GM12875 (cell line): ENCODE measurements around the gene OSTF1.

Experiments
- H3K4me3 ChIP-seq: one replicate; pipeline ENCODE4 v1.5.1; 2011; ENCODE audit warnings: low read depth, low read length, control low read depth
- CTCF ChIP-seq: IDR thresholded peaks from 2 replicates; pipeline ENCODE4 v1.5.1; 2011; ENCODE audit warnings: low read depth, mild to moderate bottlenecking, control low read depth, inconsistent platforms, low read length, moderate library complexity, borderline replicate concordance; ENCODE audit not compliant: insufficient read depth

OSTF1 gene

GRCh38 chr9:75146229-75146628, 57.9 kb downstream of the OSTF1 start:
- TF ChIP-seq CTCF, result no peak
- no peak overlapping the region for H3K4me3 ChIP-seq

- H3K4me3 ChIP-seq, result no peak overlapping the region
- TF ChIP-seq CTCF, result no peak
Measured at GRCh38 chr9:75147638-75148037, 59.3 kb downstream of the OSTF1 start.

- H3K4me3 ChIP-seq, result no peak overlapping the region
- TF ChIP-seq CTCF, result no peak
Measured at GRCh38 chr9:75148561-75148960, 60.2 kb downstream of the OSTF1 start.

- no peak overlapping the region for H3K4me3 ChIP-seq
- TF ChIP-seq CTCF, result no peak
Measured at GRCh38 chr9:75149841-75150241, 61.5 kb downstream of the OSTF1 start.

- TF ChIP-seq CTCF, result no peak
- no peak overlapping the region for H3K4me3 ChIP-seq
Measured at GRCh38 chr9:75150512-75150911, 62.2 kb downstream of the OSTF1 start.

GRCh38 chr9:75152416-75152815, 64.1 kb downstream of the OSTF1 start:
- H3K4me3 ChIP-seq, result no peak overlapping the region
- no peak for TF ChIP-seq CTCF

- no peak overlapping the region for H3K4me3 ChIP-seq
Measured at GRCh38 chr9:75156858-75157257, 68.5 kb downstream of the OSTF1 start.

More at GRCh38 chr9:75156858-75157257, 68.5 kb downstream of the OSTF1 start:
- no peak for TF ChIP-seq CTCF
